SK-N-MC (cell line): ENCODE data around the gene FARS2.

Experiments
- EZH2 ChIP-seq: fragments of 200-600 bp; sonication (generic); IDR thresholded peaks from one replicate; pipeline ENCODE4 v1.6.1; 2017; ENCODE audit warnings: antibody characterized with exemption
- FOXP2 ChIP-seq: optimal IDR thresholded peaks from 2 replicates; pipeline ENCODE3; 2011; ENCODE audit warnings: mild to moderate bottlenecking, moderate library complexity; ENCODE audit not compliant: insufficient read depth; ENCODE audit errors: extremely low read length, control extremely low read depth
- POLR2AphosphoS5 ChIP-seq: IDR thresholded peaks from 2 replicates; pipeline ENCODE4 v1.6.1; 2012; ENCODE audit warnings: mild to moderate bottlenecking, low read depth, low read length, borderline replicate concordance

- TF ChIP-seq POLR2AphosphoS5: no peak
- TF ChIP-seq EZH2: no peak
- TF ChIP-seq FOXP2: no peak
These were observed 29.2 kb downstream of the FARS2 start for GRCh38 chr6:5290500-5290899.
